ENCODE results near the gene UAP1L1.

- TF ChIP-seq CTCF (IDR thresholded peaks at IDR 0.05) (no peak), POLR2A (IDR thresholded peaks at IDR 0.05) (no peak)
Measured at GRCh38 chr9:137064880-137065164, 12.5 kb upstream of the UAP1L1 start.

Measured in testis (tissue), 2 donors.